Measurements from ENCODE around the gene SMG6.

SMG6 gene

DNA sequence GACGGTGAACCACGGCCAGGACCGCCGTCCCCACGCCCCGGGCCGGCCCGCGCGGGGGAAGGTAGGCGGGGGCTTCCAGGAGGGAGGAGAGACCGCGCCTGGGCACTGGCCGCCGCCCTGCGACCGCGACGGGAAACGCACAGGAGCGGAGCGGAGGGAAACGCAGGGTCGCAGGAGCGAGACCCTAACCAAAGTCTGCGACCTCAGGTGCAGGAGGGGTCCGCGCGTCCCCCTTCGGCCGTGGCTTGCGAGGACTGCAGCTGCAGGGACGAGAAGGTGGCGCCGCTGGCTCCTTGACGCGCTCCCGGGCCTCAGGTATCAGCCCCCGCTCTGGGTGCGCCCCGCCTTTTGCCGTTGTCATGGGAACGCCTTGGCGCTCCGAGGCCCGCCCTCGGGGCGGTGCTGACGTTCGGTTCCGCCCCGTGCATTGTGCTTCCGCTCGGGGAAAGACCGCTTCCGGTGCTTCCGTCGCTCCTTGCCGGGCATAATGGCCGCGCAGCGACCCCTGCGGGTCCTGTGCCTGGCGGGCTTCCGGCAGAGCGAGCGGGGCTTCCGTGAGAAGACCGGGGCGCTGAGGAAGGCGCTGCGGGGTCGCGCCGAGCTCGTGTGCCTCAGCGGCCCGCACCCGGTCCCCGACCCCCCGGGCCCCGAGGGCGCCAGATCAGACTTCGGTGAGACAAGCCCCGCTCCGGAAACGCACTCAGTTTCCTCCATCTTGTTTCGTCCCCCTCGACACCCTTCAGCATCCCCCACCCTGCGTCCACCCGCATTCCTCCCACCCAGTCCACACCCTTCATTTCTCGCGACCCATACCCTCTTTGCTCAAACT, 261.8 kb downstream of the SMG6 start, which contains the start of gene OVCA2:
OVCA2 (plus strand) TSS at position 462 of the 829 bp plus-strand sequence; CDS start at position 488, 26 bp downstream.
- peak; percentile 89 to 91 for DNase-seq

GRCh38 chr17:2040942-2041560, 262.5 kb downstream of the SMG6 start:
- DNase-seq = no peak

GRCh38 chr17:2040219-2040827, 263.3 kb downstream of the SMG6 start:
- no peak for DNase-seq

GRCh38 chr17:2037155-2037554, 266.4 kb downstream of the SMG6 start:
- DNase-seq = no peak

GRCh38 chr17:2035541-2036488, 267.8 kb downstream of the SMG6 start:
- no peak for DNase-seq

DNA sequence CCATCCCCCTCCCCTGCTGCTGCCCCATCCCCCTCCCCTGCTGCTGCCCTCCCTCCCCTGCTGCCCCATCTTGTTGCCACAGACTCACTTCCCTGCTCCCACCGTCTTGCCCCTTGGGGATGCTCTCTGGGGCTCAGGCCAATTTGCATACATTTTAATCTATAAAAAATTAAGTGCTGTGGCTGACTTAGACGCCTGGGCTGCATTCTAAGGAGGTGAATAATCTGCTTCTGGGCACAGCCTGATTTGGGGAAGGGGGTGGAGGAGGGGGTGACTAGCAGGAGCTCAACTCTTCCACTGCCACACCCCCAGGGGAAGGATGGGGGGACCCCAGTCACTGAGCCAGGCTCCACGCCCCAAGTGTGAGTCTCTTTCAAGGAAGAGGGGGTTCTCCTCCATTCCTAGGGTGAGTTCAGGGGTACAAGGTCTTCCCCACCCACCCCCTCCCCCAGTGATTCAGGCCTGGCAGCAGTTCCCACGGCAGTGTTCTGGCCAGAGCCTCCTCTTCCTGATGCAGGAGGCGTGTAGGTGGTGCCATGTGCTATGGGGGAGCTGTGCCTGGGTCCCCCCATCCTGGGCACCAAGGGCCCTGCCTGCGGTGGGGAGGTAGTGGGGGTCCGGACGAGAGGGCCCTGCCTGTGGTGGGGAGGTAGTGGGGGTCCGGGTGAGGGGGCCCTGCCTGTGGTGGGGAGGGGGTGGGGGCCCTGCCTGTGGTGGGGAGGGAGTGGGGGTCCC, 268.6 kb downstream of the SMG6 start:
- no peak for DNase-seq

GRCh38 chr17:2034157-2034556, 269.4 kb downstream of the SMG6 start:
- DNase-seq = no peak

DNA sequence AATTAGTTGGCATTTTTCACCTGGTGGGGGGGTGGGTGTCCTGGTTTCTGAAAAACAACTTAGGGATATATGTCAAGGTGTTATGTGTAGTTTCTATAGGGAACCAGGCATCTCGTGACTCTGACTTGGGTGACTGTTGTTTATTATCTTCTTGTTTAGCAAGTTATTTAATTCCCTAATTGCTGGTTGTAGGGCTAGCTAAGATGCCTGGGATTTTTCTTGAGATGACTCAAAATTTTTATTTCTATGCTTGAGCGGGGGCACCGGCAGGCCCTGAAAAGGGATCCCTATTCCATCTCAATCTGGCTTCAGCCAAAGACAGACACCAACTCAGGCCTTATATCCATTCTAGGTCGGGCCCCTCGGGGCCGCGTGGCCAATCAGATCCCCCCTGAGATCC, 270.4 kb downstream of the SMG6 start:
- no peak for DNase-seq

- DNase-seq = no peak
Observed at GRCh38 chr17:2030779-2031163, 272.8 kb downstream of the SMG6 start.

- DNase-seq = peak; percentile 75 to 80
Observed at GRCh38 chr17:2029911-2030778, 273.4 kb downstream of the SMG6 start, which contains the start of gene DPH1. Gene DPH1, plus strand, starts transcription at chr17:2030153. Its CDS starts 17 bp downstream, at chr17:2030170.

DNA sequence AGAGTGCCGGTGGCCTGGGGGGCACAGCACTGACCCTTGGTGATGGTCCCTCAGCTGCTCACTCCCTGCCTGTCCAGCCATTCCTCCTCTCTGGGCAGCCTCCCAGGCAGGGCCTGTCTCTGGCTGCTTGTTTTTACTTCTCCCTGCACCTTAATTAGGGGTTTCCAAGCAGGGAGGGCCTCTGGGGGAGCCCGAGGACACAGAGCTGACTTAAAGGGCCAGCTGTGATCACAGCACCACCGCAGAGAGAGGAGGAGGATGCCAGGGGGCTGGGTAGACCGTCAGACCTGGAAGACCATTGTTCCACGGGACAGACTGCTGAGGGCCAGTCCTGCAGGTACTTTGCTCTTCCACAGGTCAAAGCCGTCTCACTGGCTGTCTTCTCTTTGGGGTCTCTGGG, 274.8 kb downstream of the SMG6 start:
- no peak for DNase-seq

DNA sequence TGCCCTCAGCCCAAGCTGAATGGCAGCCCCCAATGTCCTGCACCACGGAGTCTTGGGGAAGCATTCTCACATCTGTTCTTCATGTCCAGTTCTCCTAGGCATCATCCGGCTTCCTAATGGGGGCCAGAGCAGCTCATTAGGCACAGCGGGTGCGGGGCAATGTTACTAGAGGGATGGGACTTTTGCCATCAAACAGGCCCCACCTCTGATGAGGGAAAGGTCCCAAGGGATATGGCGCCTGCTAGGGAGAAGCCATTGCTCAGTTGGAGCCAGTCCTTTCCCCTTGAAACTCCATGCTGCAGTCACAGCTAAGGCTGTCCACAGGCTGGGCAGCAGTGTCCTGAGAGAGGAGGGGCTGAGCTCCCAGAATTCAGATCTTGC, 275.4 kb downstream of the SMG6 start:
- DNase-seq = no peak

GRCh38 chr17:2027528-2028233, 275.9 kb downstream of the SMG6 start:
- no peak for DNase-seq

DNA sequence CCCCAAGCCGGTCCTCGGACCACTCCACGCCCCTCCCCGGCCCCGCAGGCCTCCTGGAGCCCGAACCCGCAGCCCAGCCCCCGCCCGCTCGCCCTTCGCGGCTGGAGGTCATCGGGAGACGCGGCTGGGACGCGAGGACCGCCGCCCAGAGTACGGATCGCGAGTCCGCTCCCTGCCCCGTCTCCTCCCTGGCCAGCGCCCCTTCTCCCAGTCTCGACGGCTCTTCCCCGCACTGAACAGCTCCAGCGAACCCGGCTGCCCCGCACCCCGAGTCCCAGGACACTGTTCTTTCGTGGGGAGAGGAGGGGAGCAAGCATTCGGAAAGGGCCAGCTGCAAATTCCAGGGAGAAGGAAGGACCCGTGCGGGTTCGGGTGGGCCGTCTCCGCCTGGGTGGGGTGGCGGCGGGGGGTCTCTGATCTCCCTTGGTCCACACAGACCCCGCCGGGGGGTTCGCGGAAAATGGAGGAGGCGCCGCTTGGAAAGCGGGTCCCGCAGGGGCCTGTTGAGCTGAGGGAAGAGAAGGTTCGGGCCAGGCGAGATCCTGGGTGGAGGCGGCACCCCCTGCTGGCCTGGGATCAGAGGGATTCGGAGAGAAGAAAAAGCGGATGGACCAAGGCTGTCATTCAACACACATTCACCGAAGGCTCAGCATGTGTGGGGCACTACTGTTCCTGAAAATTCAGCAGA, 277.8 kb downstream of the SMG6 start:
- peak; percentile 22 to 36 for DNase-seq

DNA sequence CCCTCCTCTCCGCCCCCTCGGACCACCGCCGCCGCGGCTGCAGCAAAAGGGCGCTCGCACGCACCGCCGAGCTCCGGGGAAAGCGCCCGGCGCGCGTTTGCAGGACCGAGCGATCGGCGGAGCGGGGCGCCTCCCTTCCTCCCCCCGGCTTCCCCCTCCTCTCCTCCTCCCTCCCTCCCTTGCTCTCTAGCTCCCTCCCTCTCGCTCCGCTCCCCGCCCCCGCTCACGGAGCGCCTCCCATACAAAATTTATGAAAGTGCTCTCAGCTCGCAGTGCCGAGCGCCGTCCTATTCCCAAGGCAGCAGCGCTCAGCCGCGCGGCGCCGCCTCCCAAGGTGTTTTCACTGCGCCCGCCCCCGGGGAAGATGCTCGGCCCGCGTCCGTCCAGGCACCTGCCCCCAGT, 278.4 kb downstream of the SMG6 start, which contains the start of gene RTN4RL1:
RTN4RL1 (minus strand) TSS at position 115 of the 402 bp plus-strand sequence. CDS start 469 bp downstream, outside the sequence.
- peak; percentile 37 to 39 for DNase-seq

GRCh38 chr17:2024572-2025219, 278.9 kb downstream of the SMG6 start:
- no peak for DNase-seq

DNA sequence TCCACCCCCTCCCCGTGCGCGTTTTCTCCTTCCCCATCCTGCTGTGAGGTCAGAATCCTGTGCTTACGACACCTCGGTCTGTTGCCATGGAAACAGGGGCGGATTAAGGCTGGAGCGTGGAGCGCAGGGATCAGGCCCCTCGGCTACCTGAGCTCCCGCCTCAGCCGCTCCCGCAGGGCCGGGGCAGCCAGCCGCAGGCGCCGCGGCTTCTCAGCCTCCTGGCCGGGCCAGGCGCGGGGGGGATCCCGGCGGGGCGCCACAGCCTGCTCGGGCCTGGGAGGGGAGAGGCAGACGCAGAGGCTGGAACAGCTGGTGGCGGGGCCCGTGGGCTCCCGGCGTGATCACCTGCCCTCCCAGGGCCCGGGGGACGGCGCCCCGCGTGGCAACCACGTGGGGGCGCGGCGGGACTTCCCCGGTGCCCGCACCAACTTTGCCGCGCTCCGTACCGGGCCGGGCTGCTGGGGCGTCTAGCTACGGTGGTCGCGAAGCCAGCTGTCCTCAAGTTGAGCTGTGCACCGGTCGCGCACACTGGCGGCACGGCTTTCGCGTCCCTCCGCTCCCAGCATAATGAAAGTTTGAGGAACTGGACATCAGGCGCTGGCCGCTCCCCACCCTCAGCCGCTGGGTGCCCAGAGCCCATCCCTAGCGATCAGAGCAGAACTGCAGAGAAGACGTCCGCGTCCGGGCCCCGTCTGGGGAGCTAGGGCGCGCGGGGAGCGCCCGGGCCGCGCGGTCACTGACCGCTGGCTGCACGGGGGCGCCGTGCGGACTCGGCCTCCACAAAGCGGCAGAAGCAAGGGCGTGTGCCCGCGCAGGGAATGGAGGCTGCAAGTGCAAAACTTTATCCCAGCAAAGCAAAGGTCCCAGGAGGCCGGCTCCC, 279.7 kb downstream of the SMG6 start:
- DNase-seq = no peak

GRCh38 chr17:2023256-2023655, 280.3 kb downstream of the SMG6 start:
- no peak for DNase-seq
